Osteocyte (in vitro differentiated cells): Measurements from ENCODE around the gene TAGLN3. TPM values are rescaled to one million over a fixed set of nuclear protein-coding genes. Genes with fewer than 3 reads are reported as not detected.

Source experiments
- DNase-seq: peaks from one replicate; pipeline ENCODE4 v3.0.0; 2021; ENCODE audit warnings: mixed read lengths; ENCODE audit not compliant: unreplicated experiment; ENCODE audit errors: extremely low spot score
- H3K27ac Mint-ChIP-seq: one replicate; pipeline ENCODE4 v1.8.0; 2021; ENCODE audit warnings: mild to moderate bottlenecking, mixed read lengths; ENCODE audit not compliant: unreplicated experiment
- H3K27me3 Mint-ChIP-seq: one replicate; pipeline ENCODE4 v1.8.0; 2021; ENCODE audit warnings: mixed read lengths; ENCODE audit not compliant: unreplicated experiment
- H3K36me3 Mint-ChIP-seq: one replicate; pipeline ENCODE4 v1.8.0; 2021; ENCODE audit warnings: mixed read lengths; ENCODE audit not compliant: unreplicated experiment
- H3K4me1 Mint-ChIP-seq: one replicate; pipeline ENCODE4 v1.8.0; 2021; ENCODE audit warnings: mixed read lengths; ENCODE audit not compliant: unreplicated experiment
- H3K4me3 Mint-ChIP-seq: one replicate; pipeline ENCODE4 v1.8.0; 2021; ENCODE audit warnings: mild to moderate bottlenecking, moderate library complexity, mixed read lengths; ENCODE audit not compliant: unreplicated experiment
- H3K9me3 Mint-ChIP-seq: one replicate; pipeline ENCODE4 v1.8.0; 2021; ENCODE audit warnings: mixed read lengths; ENCODE audit not compliant: unreplicated experiment
- long read RNA-seq: library from polyadenylated mRNA; unstranded; transcript quantifications from one replicate; pipeline ENCODE4 v2.0.0, GENCODE V29; 2021
- total RNA-seq: library from RNA; stranded (reverse); gene quantifications from 2 replicates; pipeline ENCODE4 v1.2.1, GENCODE V29; 2021
- TF ChIP-seq, protein P1 (sequence below): fragments of 200-600 bp; sonication (generic); IDR thresholded peaks from 2 replicates; pipeline ENCODE4 v1.5.0; 2021; ENCODE audit warnings: antibody characterized with exemption, mild to moderate bottlenecking, moderate library complexity

The TAGLN3 gene
- total RNA-seq: not detected in 2 replicates
- long read RNA-seq: 0 reads

DNA sequence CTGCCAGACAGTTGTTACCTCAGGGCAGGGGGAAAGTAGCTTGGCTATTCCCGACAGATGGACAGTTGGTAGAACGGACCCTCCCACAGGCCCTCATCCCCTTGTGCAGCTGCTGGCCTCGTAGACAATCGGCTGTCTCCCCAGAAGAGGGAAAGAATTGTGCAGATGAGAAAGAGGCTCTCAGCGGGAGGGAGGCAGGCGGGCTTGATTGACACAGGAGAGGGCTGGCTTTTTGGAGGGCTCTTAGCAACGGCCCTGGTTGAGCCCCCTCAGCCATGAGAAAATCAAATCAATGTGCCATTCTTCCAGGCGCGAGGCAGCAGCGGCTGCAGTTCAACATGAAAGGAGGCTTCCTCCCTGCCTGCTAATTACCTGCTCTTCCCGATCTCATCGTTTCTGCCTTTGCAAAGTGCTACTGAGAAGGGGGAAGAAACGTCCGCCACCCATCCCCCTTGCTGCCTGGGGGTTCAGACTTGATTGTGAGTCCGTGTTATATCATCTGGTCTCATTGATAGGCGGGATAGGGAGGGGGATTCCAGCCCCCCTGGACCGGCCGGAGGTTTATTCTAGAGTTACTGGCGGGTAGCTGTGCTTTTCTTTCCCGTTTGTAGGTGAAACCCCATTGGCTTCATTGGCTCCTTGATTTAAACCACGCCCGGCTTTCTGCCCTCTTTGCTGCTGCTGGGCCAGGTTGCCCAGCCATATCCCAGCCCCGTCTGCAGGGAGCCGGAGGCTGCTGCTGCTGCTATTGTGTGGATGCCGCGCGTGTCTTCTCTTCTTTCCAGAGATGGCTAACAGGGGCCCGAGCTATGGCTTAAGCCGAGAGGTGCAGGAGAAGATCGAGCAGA lies at the start of gene TAGLN3:
Gene TAGLN3, plus strand, starts transcription at position 287 of the 848 bp plus-strand sequence. Its CDS starts 501 bp downstream, at position 788.
- no peaks in the 10 kb centered on the region for H3K36me3 Mint-ChIP-seq
- no peaks in the 10 kb centered on the region for H3K27me3 Mint-ChIP-seq
- H3K4me3 Mint-ChIP-seq: peak within 1 kb of the TSS; percentile 76
- H3K27ac Mint-ChIP-seq: no peak within 1 kb of the TSS
- no peak for DNase-seq
- H3K4me1 Mint-ChIP-seq: peaks cover 16% of the 10 kb centered on the region
- H3K9me3 Mint-ChIP-seq: no peaks in the 10 kb centered on the region
- TF ChIP-seq, protein P1, sequence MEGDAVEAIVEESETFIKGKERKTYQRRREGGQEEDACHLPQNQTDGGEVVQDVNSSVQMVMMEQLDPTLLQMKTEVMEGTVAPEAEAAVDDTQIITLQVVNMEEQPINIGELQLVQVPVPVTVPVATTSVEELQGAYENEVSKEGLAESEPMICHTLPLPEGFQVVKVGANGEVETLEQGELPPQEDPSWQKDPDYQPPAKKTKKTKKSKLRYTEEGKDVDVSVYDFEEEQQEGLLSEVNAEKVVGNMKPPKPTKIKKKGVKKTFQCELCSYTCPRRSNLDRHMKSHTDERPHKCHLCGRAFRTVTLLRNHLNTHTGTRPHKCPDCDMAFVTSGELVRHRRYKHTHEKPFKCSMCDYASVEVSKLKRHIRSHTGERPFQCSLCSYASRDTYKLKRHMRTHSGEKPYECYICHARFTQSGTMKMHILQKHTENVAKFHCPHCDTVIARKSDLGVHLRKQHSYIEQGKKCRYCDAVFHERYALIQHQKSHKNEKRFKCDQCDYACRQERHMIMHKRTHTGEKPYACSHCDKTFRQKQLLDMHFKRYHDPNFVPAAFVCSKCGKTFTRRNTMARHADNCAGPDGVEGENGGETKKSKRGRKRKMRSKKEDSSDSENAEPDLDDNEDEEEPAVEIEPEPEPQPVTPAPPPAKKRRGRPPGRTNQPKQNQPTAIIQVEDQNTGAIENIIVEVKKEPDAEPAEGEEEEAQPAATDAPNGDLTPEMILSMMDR: no peak

DNA sequence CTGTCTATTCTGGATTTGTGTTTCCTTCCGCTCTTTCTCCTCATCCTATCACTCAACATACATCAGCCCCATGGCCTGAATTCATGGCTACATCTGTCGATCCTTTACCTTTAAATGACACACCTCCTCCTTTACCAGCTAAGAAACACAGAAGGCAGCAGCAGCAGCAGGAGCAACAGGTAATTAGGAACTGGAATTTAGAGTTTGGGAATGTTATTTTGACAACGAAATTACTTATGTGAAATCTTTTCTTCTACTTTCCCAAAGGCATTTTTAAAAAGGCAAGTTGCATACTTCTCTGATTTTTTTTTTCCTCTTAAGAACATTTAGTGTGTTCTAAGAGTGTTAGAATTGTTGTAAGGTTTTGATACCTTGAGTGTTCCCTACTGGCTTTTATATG lies 49.0 kb upstream of the TAGLN3 start:
- Mint-ChIP-seq H3K36me3 (peaks cover 86% of the 10 kb centered on the region), H3K9me3 (no peaks in the 10 kb centered on the region), H3K27ac (no peak overlapping the region), H3K4me1 (peaks cover 9% of the 10 kb centered on the region), H3K4me3 (no peak overlapping the region), H3K27me3 (no peaks in the 10 kb centered on the region)
- TF ChIP-seq, protein P1: no peak
- no peak for DNase-seq

DNA sequence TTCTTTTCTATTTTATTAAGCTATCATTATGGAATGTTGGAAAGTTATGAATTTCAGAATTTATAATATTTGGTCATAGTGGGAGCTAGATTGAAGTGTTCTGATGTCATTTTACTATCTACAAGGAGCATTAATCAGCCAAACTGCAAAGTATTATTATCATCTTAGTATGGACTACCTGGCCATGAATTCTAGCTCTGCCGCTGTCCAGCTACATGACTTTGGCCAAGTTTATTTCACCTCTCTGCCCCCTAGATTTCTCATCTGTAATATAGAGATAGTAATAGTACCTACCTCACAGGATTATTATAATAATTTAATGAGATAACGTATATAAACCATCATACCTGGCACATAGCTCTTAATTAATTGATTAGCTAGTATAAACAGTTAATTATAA lies 47.7 kb upstream of the TAGLN3 start:
- peaks cover 82% of the 10 kb centered on the region for H3K36me3 Mint-ChIP-seq
- H3K4me3 Mint-ChIP-seq: no peak overlapping the region
- TF ChIP-seq, protein P1: no peak
- H3K27me3 Mint-ChIP-seq: no peaks in the 10 kb centered on the region
- no peaks in the 10 kb centered on the region for H3K9me3 Mint-ChIP-seq
- no peak for DNase-seq
- no peak overlapping the region for H3K27ac Mint-ChIP-seq
- peaks cover 9% of the 10 kb centered on the region for H3K4me1 Mint-ChIP-seq

DNA sequence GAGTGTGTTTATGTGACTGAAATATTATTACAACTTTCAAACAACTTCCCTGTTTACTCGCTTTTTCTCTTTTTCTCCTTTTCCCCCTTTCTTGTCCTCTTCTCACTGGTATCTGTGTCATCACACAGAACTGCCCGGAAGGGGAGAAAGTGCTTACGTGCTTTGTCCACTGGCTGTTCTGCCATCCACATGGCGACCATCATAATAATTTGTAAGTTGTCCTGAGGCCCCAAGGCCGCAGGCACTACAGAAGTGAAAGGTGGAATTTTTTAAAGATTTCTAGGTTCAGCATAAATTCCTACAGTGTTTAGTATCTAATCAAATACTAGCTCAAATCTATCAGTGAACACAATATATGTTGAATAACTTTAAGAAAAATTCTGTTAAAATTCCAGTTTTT lies 46.6 kb upstream of the TAGLN3 start:
- no peak for DNase-seq
- Mint-ChIP-seq H3K4me1 (peaks cover 10% of the 10 kb centered on the region), H3K9me3 (no peaks in the 10 kb centered on the region), H3K36me3 (peaks cover 80% of the 10 kb centered on the region), H3K27ac (no peak overlapping the region), H3K4me3 (no peak overlapping the region), H3K27me3 (no peaks in the 10 kb centered on the region)
- TF ChIP-seq, protein P1: no peak

DNA sequence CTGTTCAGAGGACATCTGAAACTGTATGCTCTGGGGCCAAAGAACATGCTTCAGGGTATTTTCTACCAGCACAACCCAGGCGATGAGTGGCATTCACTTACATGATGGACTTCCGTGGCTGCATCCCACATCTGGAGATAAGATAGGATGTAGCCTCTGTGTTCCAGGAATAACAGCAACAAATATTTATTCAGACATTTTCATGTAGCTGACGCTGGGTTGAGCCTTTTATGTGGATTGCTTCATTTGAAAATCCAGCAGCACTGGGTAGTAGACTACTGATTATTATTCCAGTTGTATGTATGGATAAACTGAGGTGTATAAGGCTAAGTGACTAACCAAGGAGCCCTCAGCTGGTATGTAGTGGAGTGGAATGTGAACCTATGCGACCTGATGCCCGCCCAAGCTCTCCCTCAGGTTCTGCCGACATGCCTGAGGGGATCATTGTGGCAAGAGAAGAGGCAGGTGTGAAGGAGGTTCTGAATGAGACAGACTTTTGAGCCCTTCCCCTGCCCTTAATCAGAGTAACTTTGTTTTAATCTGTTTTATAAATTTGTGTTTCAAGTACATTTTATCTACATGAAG lies 45.8 kb upstream of the TAGLN3 start:
- Mint-ChIP-seq H3K9me3 (no peaks in the 10 kb centered on the region), H3K4me3 (no peak overlapping the region), H3K4me1 (peaks cover 11% of the 10 kb centered on the region), H3K27me3 (no peaks in the 10 kb centered on the region), H3K36me3 (peaks cover 79% of the 10 kb centered on the region), H3K27ac (no peak overlapping the region)
- DNase-seq: no peak
- TF ChIP-seq, protein P1: no peak
